H9 (cell line): ENCODE results near the gene PRPF4. TPM values are rescaled to one million over a fixed set of nuclear protein-coding genes. Genes with fewer than 3 reads are reported as not detected.

Experiments used
- DNase-seq: peaks from one replicate; pipeline ENCODE4 v3.0.0-alpha.2; 2017
- H2AFZ ChIP-seq: one replicate; pipeline ENCODE4 v1.6.1; 2013; ENCODE audit warnings: mild to moderate bottlenecking, low read length, control low read depth, moderate library complexity
- H2AK5ac ChIP-seq: 2 replicates; pipeline ENCODE4 v1.6.1; 2013; ENCODE audit warnings: low read length, control low read depth, mixed read lengths; ENCODE audit not compliant: insufficient read length
- H2BK120ac ChIP-seq: one replicate; pipeline ENCODE4 v1.6.1; 2013; ENCODE audit warnings: low read depth, mild to moderate bottlenecking, low read length, control low read depth, inconsistent platforms; ENCODE audit not compliant: poor library complexity, severe bottlenecking
- H2BK12ac ChIP-seq: 2 replicates; pipeline ENCODE4 v1.6.1; 2013; ENCODE audit warnings: low read length, control low read depth, mixed read lengths, low read depth; ENCODE audit not compliant: insufficient read length
- H2BK15ac ChIP-seq: 2 replicates; pipeline ENCODE4 v1.6.1; 2013; ENCODE audit warnings: low read depth, low read length, control low read depth
- H2BK20ac ChIP-seq: one replicate; pipeline ENCODE4 v1.6.1; 2013; ENCODE audit warnings: low read depth, mild to moderate bottlenecking, low read length, control low read depth, inconsistent platforms; ENCODE audit not compliant: poor library complexity, severe bottlenecking
- H2BK5ac ChIP-seq: 2 replicates; pipeline ENCODE4 v1.6.1; 2013; ENCODE audit warnings: low read length, control low read depth, mixed read lengths; ENCODE audit not compliant: insufficient read length
- H3K14ac ChIP-seq: 2 replicates; pipeline ENCODE4 v1.6.1; 2013; ENCODE audit warnings: low read length, control low read depth; ENCODE audit not compliant: insufficient read depth
- H3K18ac ChIP-seq: 2 replicates; pipeline ENCODE4 v1.6.1; 2013; ENCODE audit warnings: low read depth, mild to moderate bottlenecking, mixed read lengths, low read length, control low read depth; ENCODE audit not compliant: insufficient read length
- H3K23ac ChIP-seq: 2 replicates; pipeline ENCODE4 v1.6.1; 2013; ENCODE audit warnings: low read length, control low read depth, mixed read lengths, low read depth; ENCODE audit not compliant: insufficient read length
- H3K23me2 ChIP-seq: 2 replicates; pipeline ENCODE4 v1.6.1; 2013; ENCODE audit warnings: low read depth, mild to moderate bottlenecking, mixed read lengths, low read length, control low read depth; ENCODE audit not compliant: insufficient read length, poor library complexity, severe bottlenecking
- H3K27ac ChIP-seq: 2 replicates; pipeline ENCODE4 v1.5.1; 2013; ENCODE audit warnings: low read length, control low read depth, mixed read lengths, low read depth; ENCODE audit not compliant: insufficient read length
- H3K27me3 ChIP-seq: 2 replicates; pipeline ENCODE4 v1.6.1; 2013; ENCODE audit warnings: low read length, control low read depth, inconsistent platforms; ENCODE audit not compliant: insufficient read depth
- H3K4ac ChIP-seq: 2 replicates; pipeline ENCODE4 v1.6.1; 2013; ENCODE audit warnings: low read depth, mild to moderate bottlenecking, control low read depth, inconsistent platforms, low read length, moderate library complexity
- H3K4me1 ChIP-seq: 2 replicates; pipeline ENCODE4 v1.6.1; 2013; ENCODE audit warnings: low read length, control low read depth, inconsistent platforms; ENCODE audit not compliant: insufficient read depth
- H3K4me2 ChIP-seq: 2 replicates; pipeline ENCODE4 v1.6.1; 2013; ENCODE audit warnings: low read length, control low read depth, mixed read lengths; ENCODE audit not compliant: insufficient read length, insufficient read depth
- H3K56ac ChIP-seq: 2 replicates; pipeline ENCODE4 v1.6.1; 2013; ENCODE audit warnings: low read depth, mild to moderate bottlenecking, mixed read lengths, low read length, control low read depth; ENCODE audit not compliant: insufficient read length
- H3K79me1 ChIP-seq: 2 replicates; pipeline ENCODE4 v1.6.1; 2013; ENCODE audit warnings: low read depth, mild to moderate bottlenecking, moderate library complexity, low read length, control low read depth, inconsistent platforms; ENCODE audit not compliant: insufficient read depth, poor library complexity, severe bottlenecking
- H3K79me2 ChIP-seq: 2 replicates; pipeline ENCODE4 v1.6.1; 2013; ENCODE audit warnings: low read length, control low read depth, inconsistent platforms; ENCODE audit not compliant: insufficient read depth
- H3K9ac ChIP-seq: 2 replicates; pipeline ENCODE4 v1.6.1; 2013; ENCODE audit warnings: low read length, control low read depth, mixed read lengths; ENCODE audit not compliant: insufficient read length; ENCODE audit errors: extremely low read depth
- H3K9me3 ChIP-seq: one replicate; pipeline ENCODE4 v1.6.1; 2013; ENCODE audit warnings: low read depth, low read length, inconsistent platforms; ENCODE audit not compliant: control insufficient read depth
- H3T11ph ChIP-seq: one replicate; pipeline ENCODE4 v1.6.1; 2013; ENCODE audit warnings: mild to moderate bottlenecking, low read length, control low read depth, inconsistent platforms
- H4K20me1 ChIP-seq: one replicate; pipeline ENCODE4 v1.6.1; 2013; ENCODE audit not compliant: control insufficient read depth, insufficient read length, insufficient read depth
- H4K5ac ChIP-seq: 2 replicates; pipeline ENCODE4 v1.6.1; 2013; ENCODE audit warnings: low read depth, mild to moderate bottlenecking, mixed read lengths, low read length, control low read depth; ENCODE audit not compliant: insufficient read length
- H4K8ac ChIP-seq: replicated peaks from 2 replicates; pipeline ENCODE4 v1.6.1; 2013; ENCODE audit warnings: low read length, control low read depth, mixed read lengths, low read depth; ENCODE audit not compliant: insufficient read length
- H4K91ac ChIP-seq: 2 replicates; pipeline ENCODE4 v1.6.1; 2013; ENCODE audit warnings: low read depth, mild to moderate bottlenecking, moderate library complexity, mixed read lengths, low read length, control low read depth; ENCODE audit not compliant: insufficient read length
- H3K27ac Mint-ChIP-seq, 3 experiments: 2 replicates in 2 of 3; 3 replicates in 1 of 3; pipeline ENCODE4 v1.8.0; 2020 to 2021; ENCODE audit warnings: mixed read lengths in 3 of 3, mild to moderate bottlenecking in 1 of 3, moderate library complexity in 1 of 3
- H3K27me3 Mint-ChIP-seq: 2 replicates; pipeline ENCODE4 v1.8.0; 2021; ENCODE audit warnings: low read depth, mild to moderate bottlenecking, moderate library complexity, mixed read lengths
- H3K36me3 Mint-ChIP-seq, 3 experiments: 2 replicates in 2 of 3; 3 replicates in 1 of 3; pipeline ENCODE4 v1.8.0; 2020 to 2021; ENCODE audit warnings: low read depth in 3 of 3, mixed read lengths in 3 of 3; ENCODE audit not compliant: insufficient read depth in 1 of 3
- H3K4me1 Mint-ChIP-seq, 2 experiments: 2 replicates each; pipeline ENCODE4 v1.8.0; 2020; ENCODE audit warnings: mixed read lengths in 2 of 2
- H3K4me3 Mint-ChIP-seq, 2 experiments: 2 replicates in 1 of 2; 3 replicates in 1 of 2; pipeline ENCODE4 v1.8.0; 2020 to 2021; ENCODE audit warnings: mild to moderate bottlenecking in 2 of 2, mixed read lengths in 2 of 2, moderate library complexity in 1 of 2
- H3K9me3 Mint-ChIP-seq, 2 experiments: 2 replicates in 1 of 2; 3 replicates in 1 of 2; pipeline ENCODE4 v1.8.0; 2020; ENCODE audit warnings: mild to moderate bottlenecking in 2 of 2, mixed read lengths in 2 of 2, moderate library complexity in 1 of 2
- WGBS: extraction: QIAGEN DNeasy Blood & Tissue Kit; methylation state at CpG from one replicate; pipeline ENCODE4 v1.1.7; 2013; ENCODE audit warnings: missing lambda C conversion rate, low lambda C conversion rate, mixed read lengths; ENCODE audit not compliant: insufficient read length; ENCODE audit errors: extremely low coverage; 5-methylcytosine and 5-hydroxymethylcytosine counted together
- total RNA-seq: library from RNA; stranded (reverse); gene quantifications from 2 replicates; pipeline ENCODE4 v1.2.1, GENCODE V29; 2021
- TF ChIP-seq, protein P1 (sequence below): fragments of 200-600 bp; sonication (generic); conservative IDR thresholded peaks from 3 replicates; pipeline ENCODE4 v1.8.0; 2021; ENCODE audit warnings: antibody characterized with exemption, mild to moderate bottlenecking

PRPF4 gene
- total RNA-seq, 1 experiment from 2014 or later = 49.8 TPM

DNA sequence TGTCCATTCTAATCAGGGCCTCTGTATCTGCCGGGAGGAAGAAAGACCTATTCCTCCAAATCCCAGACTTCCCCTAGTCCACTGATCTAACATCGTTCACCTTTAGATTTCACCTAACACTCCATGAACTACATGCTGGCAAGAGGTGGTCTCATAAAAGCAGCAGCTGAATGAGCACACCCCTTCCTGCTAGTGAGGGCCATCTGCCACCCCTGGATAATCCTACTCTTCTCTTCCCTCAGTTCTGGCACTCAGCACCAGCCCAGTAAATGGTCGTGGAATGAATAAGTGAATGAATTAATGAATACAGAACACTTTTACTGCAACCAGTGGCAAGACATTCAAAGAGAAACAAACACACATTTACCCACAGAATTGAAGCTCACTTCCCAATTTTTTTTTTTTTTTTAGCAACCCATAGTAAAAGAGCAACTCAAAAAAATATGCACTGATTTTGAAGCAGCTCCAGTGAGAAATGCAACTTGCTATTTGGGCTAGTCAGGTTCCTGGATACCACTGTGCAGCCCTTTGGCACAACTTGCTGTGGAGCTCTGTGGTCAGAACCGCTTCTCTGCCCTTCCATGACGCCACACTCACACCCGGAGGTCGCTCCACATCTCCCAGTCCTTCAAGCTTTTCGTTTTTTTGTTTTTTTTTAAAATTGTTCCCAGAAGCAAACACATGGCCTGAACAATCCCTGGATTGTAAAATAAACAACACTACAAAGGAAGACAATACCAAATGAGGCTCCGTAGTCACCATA lies 21.5 kb downstream of the PRPF4 start:
- H4K91ac ChIP-seq = no peak overlapping the region
- H3K9me3 ChIP-seq = no peaks in the 10 kb centered on the region
- H3K56ac ChIP-seq = no peak overlapping the region
- H3K23me2 ChIP-seq = no peaks in the 10 kb centered on the region
- DNase-seq = no peak
- no peak overlapping the region for H2BK20ac ChIP-seq
- H2BK120ac ChIP-seq = no peak overlapping the region
- no peaks in the 10 kb centered on the region for H3K79me1 ChIP-seq
- TF ChIP-seq, protein P1, sequence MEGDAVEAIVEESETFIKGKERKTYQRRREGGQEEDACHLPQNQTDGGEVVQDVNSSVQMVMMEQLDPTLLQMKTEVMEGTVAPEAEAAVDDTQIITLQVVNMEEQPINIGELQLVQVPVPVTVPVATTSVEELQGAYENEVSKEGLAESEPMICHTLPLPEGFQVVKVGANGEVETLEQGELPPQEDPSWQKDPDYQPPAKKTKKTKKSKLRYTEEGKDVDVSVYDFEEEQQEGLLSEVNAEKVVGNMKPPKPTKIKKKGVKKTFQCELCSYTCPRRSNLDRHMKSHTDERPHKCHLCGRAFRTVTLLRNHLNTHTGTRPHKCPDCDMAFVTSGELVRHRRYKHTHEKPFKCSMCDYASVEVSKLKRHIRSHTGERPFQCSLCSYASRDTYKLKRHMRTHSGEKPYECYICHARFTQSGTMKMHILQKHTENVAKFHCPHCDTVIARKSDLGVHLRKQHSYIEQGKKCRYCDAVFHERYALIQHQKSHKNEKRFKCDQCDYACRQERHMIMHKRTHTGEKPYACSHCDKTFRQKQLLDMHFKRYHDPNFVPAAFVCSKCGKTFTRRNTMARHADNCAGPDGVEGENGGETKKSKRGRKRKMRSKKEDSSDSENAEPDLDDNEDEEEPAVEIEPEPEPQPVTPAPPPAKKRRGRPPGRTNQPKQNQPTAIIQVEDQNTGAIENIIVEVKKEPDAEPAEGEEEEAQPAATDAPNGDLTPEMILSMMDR = no peak
- H2BK5ac ChIP-seq = no peak overlapping the region
- H3K18ac ChIP-seq = no peak overlapping the region
- WGBS = no CpG with 5 or more reads among the region's 9 CpGs
- H3K4me2 ChIP-seq = no peak overlapping the region
- no peak overlapping the region for H2AFZ ChIP-seq
- no peaks in the 10 kb centered on the region for H3K4me1 ChIP-seq
- H3K27me3 ChIP-seq = no peaks in the 10 kb centered on the region
- no peak overlapping the region for H4K5ac ChIP-seq
- H4K20me1 ChIP-seq = no peaks in the 10 kb centered on the region
- no peak overlapping the region for H3T11ph ChIP-seq
- H3K27ac Mint-ChIP-seq = no peak overlapping the region; a peak in 1 of 7 replicates
- H3K23ac ChIP-seq = no peak overlapping the region
- H3K27me3 Mint-ChIP-seq = no peaks in the 10 kb centered on the region; the same call in none of the 2 replicates
- H3K4ac ChIP-seq = no peak overlapping the region
- H3K79me2 ChIP-seq = no peaks in the 10 kb centered on the region
- peaks cover 4 to 6% of the 10 kb centered on the region in 2 experiments; a peak in 3 of 4 replicates for H3K4me1 Mint-ChIP-seq
- no peak overlapping the region for H3K27ac ChIP-seq
- H2BK15ac ChIP-seq = no peak overlapping the region
- H4K8ac ChIP-seq = no peak overlapping the region
- H2BK12ac ChIP-seq = no peak overlapping the region
- H3K14ac ChIP-seq = no peak overlapping the region
- H2AK5ac ChIP-seq = no peak overlapping the region
- no peak overlapping the region for H3K9ac ChIP-seq
- H3K4me3 Mint-ChIP-seq = no peak overlapping the region
- H3K36me3 Mint-ChIP-seq = peaks cover 3 to 15% (median 12%) of the 10 kb centered on the region in 3 experiments; a peak in 6 of 7 replicates
- no peaks in the 10 kb centered on the region for H3K9me3 Mint-ChIP-seq
